Ovary (tissue), 9 donors: ENCODE measurements around the gene DLD. TPM values are rescaled to one million over a fixed set of nuclear protein-coding genes. Genes with fewer than 3 reads are reported as not detected.

Experiments
- DNase-seq, 5 donors: peaks; one replicate each; pipeline ENCODE4 v3.0.0-alpha.2; 2019 to 2020
- H3K27ac ChIP-seq, 2 donors: fragments of 200-600 bp; one replicate each; pipeline versions ENCODE4 v1.5.1 to v1.8.0; 2019 to 2022
- H3K27me3 ChIP-seq: fragments of 200-600 bp; one replicate; pipeline ENCODE4 v1.8.0; 2022
- H3K36me3 ChIP-seq: fragments of 200-600 bp; sonication (generic); one replicate; pipeline ENCODE4 v1.5.1; 2019
- H3K4me1 ChIP-seq: one replicate; pipeline ENCODE4 v1.8.1; 2013; ENCODE audit warnings: mild to moderate bottlenecking, moderate library complexity; ENCODE audit not compliant: insufficient read depth
- H3K4me3 ChIP-seq: fragments of 200-600 bp; sonication (generic); one replicate; pipeline ENCODE4 v1.5.1; 2017
- H3K9me3 ChIP-seq, 2 donors: fragments of 200-600 bp in 1 of 2; sonication (generic) in 1 of 2; one replicate each; pipeline versions ENCODE4 v1.5.1 to v1.8.1; 2013 to 2019; ENCODE audit warnings: mild to moderate bottlenecking in 1 of 2, moderate library complexity in 1 of 2
- EP300 ChIP-seq: sonication (generic); formaldehyde crosslinking; IDR thresholded peaks from one replicate; pipeline ENCODE4 v1.6.1; 2017; ENCODE audit warnings: antibody characterized with exemption
- POLR2A ChIP-seq: fragments of 450-650 bp; IDR thresholded peaks from one replicate; pipeline ENCODE4 v1.6.1; 2017; ENCODE audit warnings: antibody characterized with exemption, mild to moderate bottlenecking, moderate library complexity
- WGBS, 3 donors: extraction: QIAGEN DNeasy Blood & Tissue Kit in 1 of 3; methylation state at CpG; one replicate each; pipeline versions ENCODE4 v1.1.5 to v1.1.7; 2013 to 2017; 5-methylcytosine and 5-hydroxymethylcytosine counted together
- intact Hi-C, 4 donors: fragments of 100-400 bp; cut with DNase I; formaldehyde crosslinking; loops; one replicate each; pipeline versions ENCODE4 v1.11.0 to v1.15.1; 2022 to 2023
- polyA plus RNA-seq, 2 donors: library from polyadenylated mRNA; stranded (reverse); fragments of 200-250 nt in 1 of 2; fragments of 350-450 nt in 1 of 2; fragmentation: Illumina TruSeq in 1 of 2; extraction: RNeasy Lipid Tissue Mini Kit (QIAGEN cat#74804) in 1 of 2; gene quantifications; one replicate each; pipeline ENCODE4 v1.2.3, GENCODE V29; 2013 to 2014
- total RNA-seq, 7 donors: library from RNA; depleted of rRNA in 2 of 7; stranded (reverse); fragments of >200 nt in 2 of 7; fragmentation: NEBNext Ultra II Directional in 3 of 7; extraction: Animal tissue kit (Norgen Biotek cat#: 25700) in 3 of 7; gene quantifications; one replicate each; pipeline versions ENCODE4 v1.1.0 to v1.2.4, GENCODE V29; 2016 to 2023
- TF ChIP-seq, protein P1 (sequence below), 3 donors: fragments of 450-650 bp in 2 of 3; fragments of 200-600 bp in 1 of 3; IDR thresholded peaks; one replicate each; pipeline versions ENCODE4 v1.5.1 to v1.8.0; 2016 to 2022; ENCODE audit warnings: antibody characterized with exemption in 3 of 3, mild to moderate bottlenecking in 1 of 3
- donor health status: DM: no; HTN: no; CAD: no; lungs with moderate emphysema.
- donor health status: DM: no; HTN: no; CAD: no.
- donor health status: Bipolar disorder and iron deficiency.
- donor health status: DM: yes; HTN: yes; CAD: no.
- donor health status: DM: no; HTN: no; CAD: no.
- donor health status: DM: yes; HTN: yes; CAD: no.

The DLD gene
- total and polyA plus RNA-seq, 9 donors = 35.4 to 92.9 (median 49.7) TPM

- Histone ChIP-seq H3K9me3 (no peaks in the 10 kb centered on the region), H3K36me3 (no peaks in the 10 kb centered on the region), H3K4me1 (peaks cover 12% of the 10 kb centered on the region), H3K27ac (peak overlapping the region in 1 of 2 donors; percentile 41), H3K4me3 (no peak overlapping the region), H3K27me3 (no peaks in the 10 kb centered on the region)
- peak; percentile 73 to 92 (median 77) for DNase-seq
- intact Hi-C loops = no loop called here
- TF ChIP-seq, protein P1, sequence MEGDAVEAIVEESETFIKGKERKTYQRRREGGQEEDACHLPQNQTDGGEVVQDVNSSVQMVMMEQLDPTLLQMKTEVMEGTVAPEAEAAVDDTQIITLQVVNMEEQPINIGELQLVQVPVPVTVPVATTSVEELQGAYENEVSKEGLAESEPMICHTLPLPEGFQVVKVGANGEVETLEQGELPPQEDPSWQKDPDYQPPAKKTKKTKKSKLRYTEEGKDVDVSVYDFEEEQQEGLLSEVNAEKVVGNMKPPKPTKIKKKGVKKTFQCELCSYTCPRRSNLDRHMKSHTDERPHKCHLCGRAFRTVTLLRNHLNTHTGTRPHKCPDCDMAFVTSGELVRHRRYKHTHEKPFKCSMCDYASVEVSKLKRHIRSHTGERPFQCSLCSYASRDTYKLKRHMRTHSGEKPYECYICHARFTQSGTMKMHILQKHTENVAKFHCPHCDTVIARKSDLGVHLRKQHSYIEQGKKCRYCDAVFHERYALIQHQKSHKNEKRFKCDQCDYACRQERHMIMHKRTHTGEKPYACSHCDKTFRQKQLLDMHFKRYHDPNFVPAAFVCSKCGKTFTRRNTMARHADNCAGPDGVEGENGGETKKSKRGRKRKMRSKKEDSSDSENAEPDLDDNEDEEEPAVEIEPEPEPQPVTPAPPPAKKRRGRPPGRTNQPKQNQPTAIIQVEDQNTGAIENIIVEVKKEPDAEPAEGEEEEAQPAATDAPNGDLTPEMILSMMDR (IDR thresholded peaks at IDR 0.05) = no peak
- TF ChIP-seq POLR2A = peak; percentile 1
- 9 to 22% (median 13%) methylated on average over 9 of the region's 9 CpGs for WGBS, 3 donors
These were observed 70.4 kb downstream of the DLD start for GRCh38 chr7:107961405-107961804.

DNA sequence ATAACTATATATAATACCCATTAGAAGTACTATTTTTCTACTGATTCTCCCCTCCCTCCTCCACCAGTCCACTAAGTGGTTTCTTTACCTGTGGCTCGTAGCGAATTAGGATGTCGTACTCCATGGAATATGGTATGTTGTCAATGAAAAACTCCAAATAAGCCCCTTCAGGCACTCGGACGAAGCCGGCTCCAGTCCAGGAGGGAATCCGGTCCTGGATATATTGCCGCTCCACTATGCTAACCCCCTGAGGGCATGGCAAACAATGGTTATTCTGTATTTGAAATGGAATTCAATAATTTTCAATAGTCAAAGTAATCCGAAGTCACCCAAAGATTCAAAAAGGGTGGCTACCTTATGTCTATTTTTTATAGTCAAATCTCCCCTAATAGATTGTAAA is 71.8 kb downstream of the DLD start:
- intact Hi-C loops = loop anchor here in 1 of 4 donors (1.0 kb wide), 1 partner anchor 22 kb away; no protein-coding TSS in a partner anchor
- H3K4me3 ChIP-seq = no peak overlapping the region
- peaks cover 12% of the 10 kb centered on the region for H3K4me1 ChIP-seq
- 95 to 96% (median 95%) methylated on average over 9 of the region's 9 CpGs for WGBS, 3 donors
- H3K36me3 ChIP-seq = no peaks in the 10 kb centered on the region
- TF ChIP-seq, protein P1 (IDR thresholded peaks at IDR 0.05) = no peak
- TF ChIP-seq EP300 = no peak
- TF ChIP-seq POLR2A = no peak
- no peak for DNase-seq
- no peaks in the 10 kb centered on the region for H3K9me3 ChIP-seq
- H3K27me3 ChIP-seq = no peaks in the 10 kb centered on the region
- H3K27ac ChIP-seq = no peak overlapping the region

DNA sequence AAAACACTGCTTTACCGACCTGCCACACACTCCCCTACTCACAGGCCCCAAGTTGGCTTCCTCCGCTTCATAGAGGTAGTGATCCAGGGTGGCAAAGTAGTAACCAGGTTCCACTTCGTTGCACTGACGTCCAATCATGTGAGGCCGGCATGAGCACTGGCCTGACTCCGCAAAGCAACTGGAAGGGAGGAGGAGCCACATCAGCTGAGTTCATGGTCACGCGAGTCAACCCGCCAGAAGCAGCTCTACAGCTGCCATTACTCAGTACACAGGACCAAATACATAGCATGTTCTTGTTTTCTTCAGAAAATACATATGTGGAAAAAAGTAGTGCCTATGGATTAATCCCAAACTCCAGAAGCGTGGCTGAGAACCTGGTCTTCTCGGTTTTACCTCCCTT is 73.5 kb downstream of the DLD start:
- no peak for DNase-seq
- Histone ChIP-seq H3K4me1 (peaks cover 10% of the 10 kb centered on the region), H3K9me3 (no peaks in the 10 kb centered on the region), H3K27ac (no peak overlapping the region), H3K4me3 (no peak overlapping the region), H3K27me3 (no peaks in the 10 kb centered on the region), H3K36me3 (no peaks in the 10 kb centered on the region)
- TF ChIP-seq EP300 (no peak), POLR2A (no peak)
- TF ChIP-seq, protein P1 (IDR thresholded peaks at IDR 0.05) = no peak
- 95% methylated on average over 11 of the region's 11 CpGs for WGBS, 3 donors
- intact Hi-C loops = no loop called here

- peaks cover 3% of the 10 kb centered on the region for H3K4me1 ChIP-seq
These were observed 75.7 kb downstream of the DLD start for GRCh38 chr7:107966711-107967110.

More at GRCh38 chr7:107966711-107967110, 75.7 kb downstream of the DLD start:
- TF ChIP-seq POLR2A (no peak), EP300 (no peak)
- TF ChIP-seq, protein P1 (IDR thresholded peaks at IDR 0.05) = no peak
- 78 to 85% (median 81%) methylated on average over 4 of the region's 4 CpGs for WGBS, 3 donors
- Histone ChIP-seq H3K9me3 (no peaks in the 10 kb centered on the region), H3K27me3 (no peaks in the 10 kb centered on the region), H3K27ac (no peak overlapping the region), H3K4me3 (no peak overlapping the region), H3K36me3 (no peaks in the 10 kb centered on the region)
- intact Hi-C loops = no loop called here
- no peak for DNase-seq
